Kidney epithelial cell (primary cell): ENCODE measurements around the gene RCAN3. TPM values are rescaled to one million over a fixed set of nuclear protein-coding genes. Genes with fewer than 3 reads are reported as not detected.

Source experiments
- DNase-seq: peaks from one replicate; pipeline ENCODE4 v3.0.0-alpha.2; 2010; ENCODE audit warnings: low read depth
- H3K27me3 ChIP-seq: 2 replicates; pipeline ENCODE4 v1.6.0; 2011; ENCODE audit warnings: low read length; ENCODE audit not compliant: control insufficient read depth, insufficient read depth
- H3K36me3 ChIP-seq: 2 replicates; pipeline ENCODE4 v1.5.1; 2011; ENCODE audit warnings: low read length; ENCODE audit not compliant: control insufficient read depth, insufficient read depth
- H3K4me3 ChIP-seq: 2 replicates; pipeline ENCODE4 v1.5.1; 2011; ENCODE audit warnings: low read depth, mild to moderate bottlenecking, control low read depth, low read length
- total RNA-seq: library from RNA; depleted of rRNA; stranded (reverse); fragments of >200 nt; gene quantifications from 2 replicates; pipeline ENCODE4 v1.2.3, GENCODE V29; 2015
- TF ChIP-seq, protein P1 (sequence below): IDR thresholded peaks from 2 replicates; pipeline ENCODE4 v1.5.1; 2011; ENCODE audit warnings: mild to moderate bottlenecking, moderate library complexity, low read length, control low read depth, inconsistent platforms; ENCODE audit not compliant: insufficient read depth, poor library complexity, severe bottlenecking

The RCAN3 gene
- total RNA-seq, 1 donor from 2014 or later, result 24.4 TPM

- Histone ChIP-seq H3K4me3 (no peak overlapping the region), H3K27me3 (no peaks in the 10 kb centered on the region), H3K36me3 (no peaks in the 10 kb centered on the region)
- TF ChIP-seq, protein P1, sequence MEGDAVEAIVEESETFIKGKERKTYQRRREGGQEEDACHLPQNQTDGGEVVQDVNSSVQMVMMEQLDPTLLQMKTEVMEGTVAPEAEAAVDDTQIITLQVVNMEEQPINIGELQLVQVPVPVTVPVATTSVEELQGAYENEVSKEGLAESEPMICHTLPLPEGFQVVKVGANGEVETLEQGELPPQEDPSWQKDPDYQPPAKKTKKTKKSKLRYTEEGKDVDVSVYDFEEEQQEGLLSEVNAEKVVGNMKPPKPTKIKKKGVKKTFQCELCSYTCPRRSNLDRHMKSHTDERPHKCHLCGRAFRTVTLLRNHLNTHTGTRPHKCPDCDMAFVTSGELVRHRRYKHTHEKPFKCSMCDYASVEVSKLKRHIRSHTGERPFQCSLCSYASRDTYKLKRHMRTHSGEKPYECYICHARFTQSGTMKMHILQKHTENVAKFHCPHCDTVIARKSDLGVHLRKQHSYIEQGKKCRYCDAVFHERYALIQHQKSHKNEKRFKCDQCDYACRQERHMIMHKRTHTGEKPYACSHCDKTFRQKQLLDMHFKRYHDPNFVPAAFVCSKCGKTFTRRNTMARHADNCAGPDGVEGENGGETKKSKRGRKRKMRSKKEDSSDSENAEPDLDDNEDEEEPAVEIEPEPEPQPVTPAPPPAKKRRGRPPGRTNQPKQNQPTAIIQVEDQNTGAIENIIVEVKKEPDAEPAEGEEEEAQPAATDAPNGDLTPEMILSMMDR, result no peak
- DNase-seq, result no peak
Measured at GRCh38 chr1:24551960-24552571, 49.4 kb downstream of the RCAN3 start.

DNA sequence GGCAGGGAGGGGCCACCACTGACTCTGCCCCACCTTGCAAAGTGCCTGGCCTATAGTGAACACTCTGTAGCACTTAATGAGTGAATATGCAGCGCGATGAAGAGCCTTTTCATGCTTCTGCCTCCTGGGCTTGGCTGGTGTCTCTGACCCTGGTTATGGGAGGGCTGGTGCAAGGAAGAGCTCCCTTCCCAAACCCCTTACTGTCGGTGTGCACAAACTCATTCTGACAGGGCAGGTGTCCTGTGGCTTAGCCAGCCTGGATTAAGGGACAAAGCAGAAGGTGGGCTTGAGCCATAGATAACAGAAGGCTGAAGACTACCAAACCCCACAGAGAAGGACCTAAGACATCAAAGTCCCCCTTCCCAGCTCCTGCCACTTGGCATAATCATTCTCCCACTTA lies 51.3 kb downstream of the RCAN3 start:
- Histone ChIP-seq H3K4me3 (no peak overlapping the region), H3K36me3 (no peaks in the 10 kb centered on the region), H3K27me3 (no peaks in the 10 kb centered on the region)
- no peak for DNase-seq
- TF ChIP-seq, protein P1, result no peak

DNA sequence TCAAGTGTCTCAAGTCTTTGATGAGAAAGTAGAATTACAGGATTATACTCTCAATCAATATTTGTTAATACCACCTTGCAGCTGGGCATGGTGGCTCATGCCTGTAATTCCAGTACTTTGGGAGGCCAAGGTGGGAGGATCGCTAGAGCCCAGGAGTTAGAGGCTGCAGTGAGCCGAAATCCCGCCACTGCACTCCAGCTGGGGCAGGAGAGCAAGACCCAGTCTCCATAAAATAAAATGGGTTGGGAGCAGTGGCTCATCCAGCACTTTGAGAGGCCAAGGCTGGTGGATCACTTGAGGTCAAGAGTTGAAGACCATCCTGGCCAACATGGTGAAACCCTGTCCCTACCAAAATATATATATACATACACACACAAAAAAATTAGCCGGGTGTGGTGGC lies 52.1 kb downstream of the RCAN3 start:
- no peaks in the 10 kb centered on the region for H3K36me3 ChIP-seq
- H3K27me3 ChIP-seq, result no peaks in the 10 kb centered on the region
- TF ChIP-seq, protein P1, result no peak
- DNase-seq, result no peak
- no peak overlapping the region for H3K4me3 ChIP-seq

GRCh38 chr1:24555591-24556413 lies 53.2 kb downstream of the RCAN3 start, which contains the start of gene NCMAP:
NCMAP (plus strand) TSS chr1:24556087; CDS start chr1:24595431, 39,344 bp downstream.
- DNase-seq, result no peak
- Histone ChIP-seq H3K4me3 (peak within 1 kb of the TSS; percentile 39), H3K36me3 (no peaks in the 10 kb centered on the region), H3K27me3 (no peaks in the 10 kb centered on the region)
- TF ChIP-seq, protein P1, result peak; percentile 5

DNA sequence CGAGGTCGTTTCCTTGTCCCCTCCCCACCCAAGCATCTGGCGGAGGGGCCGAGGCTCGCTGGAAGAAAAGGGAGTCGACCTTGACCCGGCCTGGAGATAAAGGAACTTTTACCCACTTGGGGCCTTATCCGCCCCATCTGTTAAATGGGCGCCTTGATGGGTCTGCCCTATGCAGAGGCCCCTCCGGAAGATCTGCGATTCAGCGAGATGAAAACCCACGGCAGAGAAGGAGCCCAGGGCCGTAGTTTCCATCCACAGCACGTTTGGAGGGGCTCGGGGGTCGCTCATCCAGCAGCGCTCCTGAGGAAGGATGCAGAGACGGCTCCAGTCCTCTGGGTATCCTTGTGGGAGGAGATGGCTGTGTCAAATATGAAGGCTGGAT lies 53.8 kb downstream of the RCAN3 start:
- no peaks in the 10 kb centered on the region for H3K36me3 ChIP-seq
- TF ChIP-seq, protein P1, result no peak
- no peaks in the 10 kb centered on the region for H3K27me3 ChIP-seq
- H3K4me3 ChIP-seq, result peak overlapping the region; percentile 39
- no peak for DNase-seq
